D721Med (cell line): ENCODE data around the gene PWWP2A.

Experiments
- DNase-seq: peaks from one replicate; pipeline ENCODE4 v3.0.0; 2011; ENCODE audit warnings: low spot score; ENCODE audit not compliant: insufficient read length
- FAIRE-seq: peaks from 2 replicates; lab custom pipeline; 2011; peaks lifted over from hg19 to GRCh38; lab: Jason Lieb, UNC
- CTCF ChIP-seq: IDR thresholded peaks from 2 replicates; pipeline ENCODE4 v1.5.1; 2012; ENCODE audit warnings: mild to moderate bottlenecking, control low read depth; ENCODE audit not compliant: insufficient read depth; ENCODE audit errors: missing control alignments

PWWP2A gene

DNA sequence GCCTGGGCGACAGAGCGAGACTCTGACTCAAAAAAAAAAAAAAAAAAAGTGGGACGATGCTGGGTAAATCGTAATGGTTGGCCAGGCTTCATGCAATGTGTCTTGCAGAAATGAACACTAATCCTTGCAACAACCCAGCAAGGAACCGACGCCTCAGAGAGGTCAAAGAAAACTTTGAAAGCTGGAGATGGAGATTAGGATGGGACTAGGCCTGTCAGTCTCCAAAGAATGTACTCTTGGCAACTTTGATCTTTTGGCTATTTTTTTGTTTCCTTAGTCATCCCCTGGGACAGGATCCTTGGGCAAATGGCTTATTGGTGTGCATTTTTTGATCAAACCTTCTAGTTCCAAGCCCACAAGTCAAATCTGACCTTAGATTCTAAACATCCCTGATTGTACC lies 10.6 kb upstream of the PWWP2A start:
- TF ChIP-seq CTCF, result no peak
- FAIRE-seq (no peak), DNase-seq (no peak)

DNA sequence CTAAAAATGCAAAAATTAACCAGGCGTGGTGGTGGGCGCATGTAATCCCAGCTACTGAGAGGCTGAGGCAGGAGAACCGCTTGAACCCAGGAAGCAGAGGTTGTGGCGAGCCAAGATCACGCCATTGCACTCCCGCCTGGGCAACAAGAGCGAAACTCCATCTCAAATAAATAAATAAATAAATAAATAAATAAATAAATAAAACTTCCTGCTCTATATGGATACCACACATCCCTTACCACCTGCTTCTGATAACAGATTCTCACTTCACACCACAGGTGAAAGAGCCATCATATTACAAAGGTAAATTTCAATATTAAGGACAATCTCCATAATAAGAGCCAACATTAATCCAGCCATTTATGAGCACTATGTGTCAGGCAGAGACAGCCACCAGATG lies 9.4 kb upstream of the PWWP2A start:
- FAIRE-seq, result no peak
- no peak for TF ChIP-seq CTCF
- DNase-seq, result no peak

- FAIRE-seq, result no peak
- DNase-seq, result no peak
- peak; percentile 0 for TF ChIP-seq CTCF
These were observed 636 bp upstream of the PWWP2A start for GRCh38 chr5:160119905-160120266.

DNA sequence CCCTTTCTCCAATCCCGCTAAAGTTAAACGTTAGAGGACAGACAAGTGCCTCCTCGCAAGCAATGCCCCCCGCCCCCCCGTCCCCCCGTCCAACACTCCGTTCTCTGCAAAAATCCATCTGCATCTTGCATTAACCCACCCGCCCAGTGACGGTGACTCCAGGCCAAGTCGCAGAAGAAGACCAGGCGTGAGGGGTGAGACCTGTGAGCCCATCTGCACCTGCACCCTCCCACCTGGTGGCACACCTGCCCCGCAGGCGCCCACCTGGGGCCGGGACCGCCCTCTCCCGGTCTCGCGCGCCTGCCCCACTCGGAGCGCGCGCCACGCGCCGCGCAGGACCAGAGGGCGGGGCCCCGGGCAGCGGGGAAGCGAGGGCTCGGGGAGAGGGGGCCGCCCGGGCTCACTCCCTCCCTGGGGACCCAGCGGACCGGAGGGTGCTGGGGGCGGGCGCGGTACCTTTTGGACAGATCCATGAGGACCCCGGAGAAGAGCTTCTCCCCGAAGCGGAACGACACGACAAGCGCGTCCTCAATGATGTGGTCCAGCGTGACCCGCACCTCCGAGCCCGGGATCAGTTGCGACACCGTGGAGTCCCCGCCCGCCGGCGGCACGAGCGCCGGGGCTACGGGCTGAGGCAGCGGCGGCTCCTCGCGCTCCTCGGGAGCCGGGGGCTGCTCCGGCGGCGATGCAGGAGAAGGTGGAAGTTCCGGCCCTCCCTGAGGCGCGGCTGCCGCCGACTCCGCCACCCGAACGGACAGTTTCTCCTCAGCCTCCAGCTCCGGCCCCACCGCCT lies 705 bp downstream of the PWWP2A start:
- no peak for FAIRE-seq

GRCh38 chr5:160116991-160117390 lies 2.3 kb downstream of the PWWP2A start:
- FAIRE-seq (no peak), DNase-seq (no peak)
- TF ChIP-seq CTCF, result no peak

More for the DNA sequence above, 705 bp downstream of the PWWP2A start:
- no peak for DNase-seq
- TF ChIP-seq CTCF, result no peak

DNA sequence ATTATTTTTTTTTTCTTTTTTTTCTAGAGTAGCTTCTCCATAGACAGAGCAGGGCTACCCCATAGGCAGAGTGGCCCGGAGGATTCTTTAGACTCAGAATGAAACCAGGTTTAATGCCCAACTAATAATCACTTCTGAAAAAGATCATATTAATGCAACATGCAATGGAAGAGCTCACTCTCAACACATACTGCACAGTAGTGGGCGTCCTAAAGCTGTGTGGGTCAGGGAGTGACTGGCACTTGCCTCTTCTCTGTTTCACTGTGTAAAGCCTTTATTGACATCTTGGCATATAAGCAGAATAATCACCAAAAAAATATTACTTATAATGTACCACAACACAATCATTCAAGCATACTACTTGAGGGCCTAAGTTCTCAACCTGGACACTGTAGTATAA lies 11.1 kb downstream of the PWWP2A start:
- no peak for TF ChIP-seq CTCF
- no peak for FAIRE-seq
- DNase-seq, result no peak

GRCh38 chr5:160105686-160106360 lies 13.4 kb downstream of the PWWP2A start:
- TF ChIP-seq CTCF, result no peak
- DNase-seq (no peak), FAIRE-seq (no peak)
